H54 (cell line): Measurements from ENCODE around the gene PPCDC.

ENCODE experiments used
- DNase-seq: peaks from one replicate; pipeline ENCODE4 v3.0.0; 2011; ENCODE audit warnings: low spot score, mixed read lengths; ENCODE audit not compliant: insufficient read length
- FAIRE-seq: peaks from 3 replicates; lab custom pipeline; 2011; peaks lifted over from hg19 to GRCh38; lab: Jason Lieb, UNC
- POLR2A ChIP-seq: IDR thresholded peaks from 2 replicates; pipeline ENCODE4 v1.6.1; 2011; ENCODE audit warnings: low read depth, mild to moderate bottlenecking, low read length

Gene PPCDC

DNA sequence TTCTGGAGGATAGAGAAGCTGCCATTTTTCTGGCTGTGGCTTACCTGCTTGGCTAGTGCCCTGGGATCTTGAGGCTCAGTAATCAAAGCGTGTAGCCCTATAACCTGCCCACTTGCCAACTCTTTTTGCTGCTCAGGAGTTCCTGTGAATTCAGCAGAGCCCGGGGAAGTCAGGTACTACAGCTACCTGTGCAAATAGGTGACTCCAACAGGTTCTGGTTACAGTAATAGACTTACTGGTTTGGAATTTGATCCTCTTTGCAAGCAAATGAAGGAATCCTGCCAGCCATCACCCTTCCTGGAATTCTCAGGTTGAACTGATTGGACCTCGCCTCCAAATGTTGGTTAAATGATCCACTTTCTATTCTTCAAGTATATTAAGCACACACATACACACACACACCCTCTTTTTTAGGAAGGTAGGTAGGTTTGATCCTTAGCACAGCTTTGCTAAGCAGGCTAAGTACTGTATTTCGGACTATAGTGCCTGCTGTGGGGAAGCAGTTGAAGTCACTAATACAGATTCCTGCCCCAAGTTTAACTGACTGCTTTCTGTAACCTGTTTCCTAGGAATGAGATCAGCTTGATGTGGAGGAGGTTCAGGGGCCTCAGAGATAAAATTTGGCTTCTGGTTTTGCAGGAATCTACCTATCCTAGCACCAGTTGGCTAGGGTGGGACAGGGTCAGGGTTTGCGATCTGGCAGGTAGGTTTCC lies 2.3 kb downstream of the PPCDC start:
- FAIRE-seq (no peak), DNase-seq (no peak)
- TF ChIP-seq POLR2A = no peak

GRCh38 chr15:75027551-75027950 lies 4.2 kb downstream of the PPCDC start:
- FAIRE-seq (no peak), DNase-seq (no peak)
- TF ChIP-seq POLR2A = no peak

DNA sequence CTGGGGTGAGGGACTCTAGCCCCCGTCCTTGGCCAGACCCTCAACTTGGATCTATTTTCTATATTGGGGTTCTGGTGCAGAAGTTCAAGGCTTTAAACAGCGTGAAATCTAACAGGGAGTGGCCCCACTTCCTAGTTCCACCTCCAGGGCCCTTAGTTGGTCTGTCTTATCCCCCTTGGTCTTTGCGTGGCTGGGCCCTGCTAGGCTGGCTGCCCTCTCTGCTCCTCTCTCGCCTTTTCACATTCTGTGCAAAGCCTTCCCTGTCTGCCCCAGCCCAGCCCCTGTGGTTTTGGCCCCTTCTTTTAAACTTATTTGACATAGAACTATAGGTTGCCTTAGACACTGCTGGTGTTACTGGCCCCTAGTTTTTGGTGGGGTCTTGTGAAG lies 5.6 kb downstream of the PPCDC start:
- FAIRE-seq = no peak
- no peak for DNase-seq
- no peak for TF ChIP-seq POLR2A

- FAIRE-seq = no peak
- DNase-seq = peak; percentile 77
- peak; percentile 20; the same call in 1 of the 2 replicates for TF ChIP-seq POLR2A
Observed at GRCh38 chr15:75029378-75030022, 6.1 kb downstream of the PPCDC start.

GRCh38 chr15:75030023-75030413 lies 6.6 kb downstream of the PPCDC start:
- no peak for TF ChIP-seq POLR2A
- no peak for FAIRE-seq
- DNase-seq = peak; percentile 19

DNA sequence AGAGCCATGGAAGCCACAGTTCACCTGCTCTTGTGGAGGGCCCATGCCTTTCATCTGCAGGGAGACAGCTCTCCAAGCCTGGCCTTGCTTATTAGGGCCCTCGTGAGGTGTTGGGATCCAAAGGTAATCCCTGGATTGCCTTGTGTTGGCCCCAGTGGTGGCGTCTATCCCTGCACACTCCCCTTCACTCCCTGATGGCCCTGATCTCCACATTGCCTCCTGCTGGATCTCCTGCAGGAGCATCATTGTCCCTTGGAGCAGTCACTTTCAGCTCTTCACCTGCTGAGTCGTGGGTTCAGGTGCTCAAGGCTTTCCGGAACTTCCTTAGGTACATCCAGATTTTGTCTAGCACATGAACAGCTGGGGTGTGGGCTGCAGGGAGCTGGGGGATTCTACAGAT lies 7.0 kb downstream of the PPCDC start:
- no peak for TF ChIP-seq POLR2A
- DNase-seq = no peak
- no peak for FAIRE-seq

DNA sequence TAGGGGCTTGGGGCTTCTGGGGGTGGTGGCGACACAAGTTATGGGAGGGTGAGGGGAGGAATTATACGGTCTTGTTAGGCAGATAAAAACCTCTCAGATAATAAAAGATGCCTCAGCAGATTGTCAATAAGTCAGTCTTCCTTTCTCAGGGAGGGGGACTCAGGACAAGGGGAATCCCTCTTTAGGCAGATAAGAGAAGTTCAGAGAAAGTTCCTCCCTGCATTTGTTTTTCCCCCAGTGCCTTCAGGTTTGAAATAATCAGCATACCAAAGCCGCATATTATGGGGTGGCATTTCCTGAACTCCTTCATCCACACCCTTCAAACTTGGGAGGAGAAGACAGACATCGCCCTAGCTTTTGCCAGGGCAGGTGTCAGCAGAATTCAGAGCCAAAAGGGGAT lies 8.5 kb downstream of the PPCDC start:
- FAIRE-seq (no peak), DNase-seq (no peak)
- no peak for TF ChIP-seq POLR2A

DNA sequence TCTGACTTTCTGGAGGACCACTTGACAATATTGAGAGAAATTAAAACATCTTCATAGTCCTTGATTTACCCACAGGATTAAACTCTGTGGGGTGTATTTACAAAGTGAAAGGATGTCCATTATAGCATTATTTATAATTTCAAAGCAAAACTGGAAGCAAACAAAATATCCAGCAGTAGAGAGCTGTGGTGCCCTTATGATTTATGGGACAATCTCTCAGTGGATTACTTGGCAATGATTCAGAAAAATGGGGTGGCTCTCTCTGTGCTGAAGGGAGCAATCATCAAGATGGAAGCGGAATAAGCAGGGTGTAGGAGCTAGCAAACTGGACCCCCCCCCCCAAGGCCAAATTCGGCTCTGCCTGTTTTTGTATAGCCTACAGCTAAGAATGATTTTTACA lies 9.0 kb downstream of the PPCDC start:
- TF ChIP-seq POLR2A = no peak
- DNase-seq = no peak
- no peak for FAIRE-seq

DNA sequence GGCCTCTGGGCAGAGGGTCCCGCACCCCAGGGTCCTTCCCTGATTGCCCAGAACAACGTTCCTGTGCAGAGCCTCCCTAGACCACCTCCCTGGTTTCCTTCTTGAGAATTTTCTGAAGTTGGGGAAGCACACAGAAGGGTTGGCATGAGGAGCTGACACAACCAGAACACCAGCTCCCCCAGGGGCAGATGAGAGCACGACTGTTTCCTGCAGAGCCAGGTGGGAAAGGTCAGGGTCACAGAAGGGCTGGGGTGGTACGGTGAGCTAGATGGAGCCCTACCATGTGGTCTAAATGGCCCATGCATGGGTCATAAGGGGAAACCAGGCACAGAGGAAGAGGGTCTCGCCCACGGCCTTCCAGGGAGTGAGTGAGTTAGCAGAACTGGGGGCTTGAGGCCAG lies 10.4 kb downstream of the PPCDC start:
- no peak for DNase-seq
- no peak for TF ChIP-seq POLR2A
- FAIRE-seq = no peak

GRCh38 chr15:75034615-75035014 lies 11.2 kb downstream of the PPCDC start:
- DNase-seq (no peak), FAIRE-seq (no peak)
- no peak for TF ChIP-seq POLR2A

DNA sequence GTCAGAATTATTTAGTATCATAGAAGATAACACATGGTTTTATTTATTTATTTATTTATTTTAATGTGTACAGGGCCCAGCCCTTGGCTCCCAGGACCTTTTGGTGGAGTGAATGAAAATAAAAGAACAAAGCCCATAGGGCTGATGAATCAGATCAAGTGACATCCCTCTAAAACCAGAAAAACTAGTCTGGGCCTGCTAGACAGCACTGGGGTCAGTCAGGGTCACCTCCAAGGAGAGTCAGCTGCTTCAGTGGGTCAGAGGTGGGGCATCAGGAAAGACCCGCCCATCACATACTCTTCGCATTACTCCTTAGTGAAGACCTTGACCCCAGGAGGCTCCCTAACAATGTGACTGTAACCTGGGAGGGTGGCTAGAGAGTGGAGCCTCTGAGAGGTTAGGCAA lies 12.8 kb downstream of the PPCDC start:
- no peak for FAIRE-seq

DNA sequence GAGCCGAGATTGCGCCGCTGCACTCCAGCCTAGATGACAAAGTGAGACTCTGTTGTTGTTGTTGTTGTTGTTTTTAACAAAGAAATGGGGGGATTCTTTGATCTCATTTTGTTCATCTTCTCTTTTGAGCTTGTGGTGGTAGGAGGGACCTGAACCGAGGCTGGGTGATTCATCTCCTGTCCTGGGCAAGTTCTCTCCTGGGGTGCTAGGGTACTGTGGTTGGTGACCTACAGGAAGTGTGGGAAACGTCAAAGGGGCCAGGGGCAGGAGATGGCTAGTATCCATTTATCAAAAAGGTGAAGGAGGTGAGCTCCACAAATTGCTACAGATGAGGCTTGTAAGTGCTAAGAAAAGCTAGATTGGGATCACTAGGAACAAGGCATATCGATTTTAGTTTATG lies 14.3 kb downstream of the PPCDC start:
- FAIRE-seq (no peak), DNase-seq (no peak)
- no peak for TF ChIP-seq POLR2A

More for the DNA sequence above, 12.8 kb downstream of the PPCDC start:
- peak; percentile 35 for DNase-seq
- TF ChIP-seq POLR2A = no peak

DNA sequence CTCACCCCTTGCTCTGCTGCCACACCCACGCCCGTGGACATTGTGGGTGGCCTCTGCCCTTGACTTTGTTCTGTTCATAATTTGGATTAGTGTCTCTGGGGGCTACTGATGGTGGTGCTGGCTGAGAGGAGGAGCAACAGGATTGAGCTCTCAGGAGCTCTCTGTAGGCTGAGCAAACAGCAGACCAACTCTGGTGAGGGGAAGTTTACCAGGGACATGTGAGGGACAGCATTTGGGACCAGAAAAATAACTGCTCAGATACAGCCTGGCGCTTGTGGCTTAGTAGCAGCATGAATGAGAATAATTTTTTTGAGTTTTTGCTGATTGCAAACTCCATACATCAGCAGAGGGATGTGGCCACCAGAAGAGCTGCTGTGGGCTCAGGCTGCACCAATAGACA lies 14.8 kb downstream of the PPCDC start:
- no peak for TF ChIP-seq POLR2A
- FAIRE-seq (no peak), DNase-seq (no peak)

DNA sequence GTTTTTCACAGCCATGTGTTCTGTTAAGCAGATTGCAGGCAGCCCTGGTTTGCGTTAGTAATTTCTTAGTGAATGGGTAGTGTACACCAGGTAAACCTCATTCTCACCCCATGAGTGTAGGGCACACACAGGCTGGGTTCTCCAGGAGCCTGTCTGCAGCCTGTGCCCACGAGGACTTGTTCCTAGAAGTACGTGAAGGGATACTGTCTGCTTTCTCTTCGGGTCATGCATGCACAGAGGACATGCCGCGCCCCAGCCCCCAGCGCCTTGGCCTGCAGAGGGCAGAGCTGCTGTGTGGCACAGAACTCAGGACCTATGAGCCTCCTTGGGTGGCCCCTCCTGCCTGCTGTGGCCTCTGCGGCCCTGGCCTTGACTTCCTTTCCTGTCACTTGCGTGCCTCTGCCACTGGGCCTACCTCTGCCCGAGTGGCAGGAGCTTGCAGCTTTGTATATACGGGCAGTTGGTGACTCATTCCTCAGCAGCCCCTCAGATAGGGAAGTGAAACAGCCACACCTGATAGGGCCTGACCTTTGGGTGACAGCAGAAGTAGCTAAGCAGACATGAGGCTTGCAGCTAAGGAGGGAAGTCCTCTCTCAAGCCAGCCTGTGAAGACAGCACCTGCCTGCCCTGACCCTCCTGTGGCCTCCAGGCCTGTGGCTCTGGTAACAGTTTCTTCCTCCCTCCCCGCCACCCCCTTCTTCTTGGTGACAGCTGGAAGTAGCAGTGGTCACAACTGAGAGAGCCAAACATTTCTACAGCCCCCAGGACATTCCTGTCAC lies 19.5 kb downstream of the PPCDC start:
- FAIRE-seq (no peak), DNase-seq (no peak)
- TF ChIP-seq POLR2A = no peak
